Stimulated activated CD4-positive, alpha-beta T cell treated with anti-CD3 and anti-CD28 coated beads, Interleukin-12 subunit alpha, Interleukin-12 subunit beta, amount 100 ng/mL, for 4 hours (primary cell): ENCODE data around the gene MT2A.

ENCODE experiments used
- DNase-seq: peaks from one replicate; pipeline ENCODE4 v3.0.0-alpha.2; 2020

MT2A gene

DNA sequence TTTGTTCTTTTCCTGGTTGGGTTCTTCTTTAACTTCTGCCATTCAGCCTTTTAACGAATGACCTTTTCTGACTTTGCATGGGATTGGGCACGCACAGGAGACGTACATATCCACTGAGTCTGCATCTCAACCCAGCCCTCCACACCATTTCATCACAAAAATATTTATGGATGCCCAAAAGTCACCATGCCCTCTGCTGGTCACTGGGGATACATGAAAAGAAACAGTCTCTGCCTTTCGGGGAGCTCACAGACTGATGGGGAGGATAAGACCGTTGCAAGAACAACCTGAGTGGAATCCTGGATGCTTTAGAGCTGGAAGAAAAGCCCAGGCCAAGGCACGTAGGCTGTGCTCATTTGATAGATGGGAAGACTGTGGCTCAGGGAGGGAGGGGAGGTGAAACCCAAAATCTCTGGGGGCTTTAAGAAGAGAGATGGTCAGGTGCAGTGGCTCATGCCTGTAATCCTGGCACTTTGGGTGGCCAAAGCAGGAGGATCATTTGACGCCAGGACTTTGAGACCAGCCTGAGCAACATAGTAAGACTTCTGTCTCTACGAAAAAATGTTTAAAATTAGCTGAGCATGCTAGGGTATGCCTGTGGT is 7.9 kb upstream of the MT2A start:
- DNase-seq, result no peak

DNA sequence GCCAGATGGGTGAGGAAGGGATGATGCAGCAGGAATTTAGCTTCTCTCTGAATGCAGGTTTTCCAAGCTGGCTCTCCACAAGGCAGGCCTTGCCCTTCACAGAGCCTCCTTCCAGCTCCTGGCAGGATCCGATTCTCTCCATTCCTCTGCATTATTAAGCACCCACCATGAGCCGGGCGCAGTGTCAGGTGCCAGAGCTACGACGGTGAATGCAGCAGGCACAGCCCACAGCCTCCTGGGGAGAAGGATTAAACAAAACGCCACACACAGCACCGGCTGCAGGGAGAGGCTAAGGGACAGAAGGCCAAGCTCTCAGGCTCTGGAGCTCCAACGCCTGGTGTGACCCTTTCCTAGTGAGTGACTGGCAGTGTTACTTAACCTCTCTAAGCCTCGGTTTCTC is 7.1 kb upstream of the MT2A start:
- no peak for DNase-seq

DNA sequence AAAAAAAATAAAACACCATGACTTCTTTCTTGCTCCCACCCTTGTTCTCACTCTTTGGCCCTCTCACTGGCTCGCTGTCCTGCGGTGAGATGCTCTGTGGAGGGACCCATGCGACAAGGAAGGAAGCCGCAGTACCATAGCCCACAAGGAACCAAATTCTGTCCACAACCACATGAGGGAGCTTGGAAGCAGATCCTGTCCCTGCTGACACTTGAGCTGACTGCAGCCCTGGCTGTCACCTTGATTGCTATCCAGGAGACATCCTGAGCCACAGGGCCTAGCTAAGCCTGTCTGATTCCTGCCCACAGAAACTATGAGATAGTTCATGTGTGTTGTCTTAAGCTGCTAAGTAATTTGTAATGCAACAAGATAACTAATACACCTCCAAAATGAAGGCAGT is 4.8 kb upstream of the MT2A start:
- no peak for DNase-seq

DNA sequence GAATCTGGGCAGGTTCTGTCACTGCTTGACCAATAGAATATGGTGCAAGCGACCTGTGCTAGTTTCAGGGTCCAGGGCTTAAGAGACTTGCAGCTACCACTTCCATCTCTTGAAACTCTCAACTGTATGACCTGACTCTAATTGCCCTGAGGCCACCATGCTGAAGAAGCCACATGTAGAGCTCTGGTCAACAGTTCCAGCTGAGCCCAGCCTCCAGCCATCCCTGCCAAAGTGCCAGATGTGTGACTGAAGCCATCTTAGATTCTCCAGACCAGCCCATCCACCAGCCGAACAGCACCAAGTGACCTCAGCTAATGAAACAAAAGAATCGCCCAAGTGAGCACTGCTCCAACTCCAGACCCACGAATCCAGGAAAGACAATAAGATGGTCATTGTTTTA is 3.4 kb upstream of the MT2A start:
- no peak for DNase-seq

DNA sequence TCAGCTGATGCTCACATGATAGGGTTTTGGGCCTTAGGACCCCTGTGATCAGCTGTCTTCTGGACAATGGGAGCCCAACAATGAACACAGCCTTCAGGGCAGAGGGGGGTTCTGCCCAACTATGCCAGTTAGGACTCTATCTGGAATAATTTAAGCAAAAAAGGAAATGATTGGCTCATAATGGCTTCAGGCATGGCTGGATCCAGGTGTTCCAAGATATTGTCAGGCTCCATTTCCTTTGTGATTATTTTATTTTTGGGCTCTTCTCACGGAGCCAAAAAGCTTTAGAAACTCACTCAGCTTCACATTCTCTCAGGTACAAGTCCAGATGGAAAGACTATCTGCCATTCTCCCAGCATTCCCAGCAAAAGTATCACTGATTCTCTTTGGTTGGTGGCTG is 2.9 kb upstream of the MT2A start:
- DNase-seq, result no peak

DNA sequence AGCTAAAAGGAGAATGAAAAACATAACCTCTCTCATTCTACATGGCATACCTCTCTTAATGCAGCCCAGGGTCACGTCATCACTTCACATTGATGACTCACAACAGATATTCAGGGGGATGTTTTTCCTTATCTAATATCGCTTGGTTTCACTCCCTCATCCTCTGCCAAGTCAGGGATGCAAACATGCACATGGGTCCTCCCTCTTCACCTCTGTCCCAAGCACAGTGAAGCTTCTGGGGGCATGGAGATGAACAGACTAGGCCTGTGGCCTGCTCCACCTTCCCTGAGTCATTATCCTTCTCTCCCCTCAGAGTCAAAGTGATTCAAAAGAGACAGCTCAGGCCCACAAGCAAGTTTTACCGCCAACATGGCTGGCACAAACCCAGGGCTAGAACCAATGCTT is 2.3 kb upstream of the MT2A start:
- no peak for DNase-seq

DNA sequence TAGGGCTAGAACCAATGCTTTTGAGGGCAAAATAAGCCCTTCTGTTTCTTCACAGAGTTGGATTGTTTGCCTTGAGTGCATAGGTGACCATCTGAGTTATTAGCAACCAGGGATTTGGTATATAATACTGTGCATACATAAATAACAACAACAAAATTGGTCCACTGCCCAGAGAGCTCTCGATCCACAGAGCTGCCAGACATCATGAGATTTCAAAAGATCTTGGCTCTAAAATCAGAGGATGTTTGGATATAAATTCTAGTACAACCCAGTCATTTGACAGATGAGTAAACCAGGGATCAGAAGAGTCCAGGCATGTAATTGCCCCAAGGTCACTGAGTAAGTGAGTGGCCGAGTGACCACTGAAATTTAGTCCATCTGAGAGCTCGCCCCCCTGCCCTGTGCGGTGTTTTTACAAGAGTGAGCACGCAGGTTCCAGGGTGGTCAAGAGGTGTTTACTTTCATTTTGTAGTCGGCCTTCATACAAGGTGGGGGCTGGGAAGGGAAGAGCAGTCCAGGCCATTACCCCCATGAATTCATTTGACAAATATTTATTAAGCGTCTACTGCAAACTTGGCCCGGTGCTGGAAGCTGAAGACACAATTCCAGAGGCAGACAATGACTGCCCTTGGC is 1.8 kb upstream of the MT2A start:
- no peak for DNase-seq

DNA sequence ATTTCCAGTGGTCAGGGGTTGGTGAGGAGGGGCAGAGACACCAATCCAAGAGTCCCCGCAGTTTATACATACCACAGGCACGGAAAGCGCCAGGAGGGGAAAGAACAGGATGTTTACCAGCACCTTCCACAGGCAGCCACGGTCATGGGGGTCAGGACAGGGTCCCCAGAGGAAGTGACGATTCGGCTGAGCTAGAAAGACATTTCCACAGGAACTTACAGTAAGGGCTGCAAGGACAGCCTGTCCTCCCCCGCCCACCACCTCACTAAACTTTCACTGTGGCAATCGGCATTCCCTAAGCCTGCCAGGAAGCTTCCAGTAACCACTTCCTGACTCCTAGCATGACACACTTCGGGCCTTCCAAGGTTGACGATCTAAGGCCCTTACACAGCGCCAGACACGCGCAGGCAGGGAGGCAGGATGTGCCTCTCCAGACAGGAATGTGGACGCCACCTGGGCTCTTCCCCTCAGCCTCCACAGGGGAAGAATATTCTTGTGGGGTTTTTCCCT is 1.2 kb upstream of the MT2A start:
- no peak for DNase-seq

DNA sequence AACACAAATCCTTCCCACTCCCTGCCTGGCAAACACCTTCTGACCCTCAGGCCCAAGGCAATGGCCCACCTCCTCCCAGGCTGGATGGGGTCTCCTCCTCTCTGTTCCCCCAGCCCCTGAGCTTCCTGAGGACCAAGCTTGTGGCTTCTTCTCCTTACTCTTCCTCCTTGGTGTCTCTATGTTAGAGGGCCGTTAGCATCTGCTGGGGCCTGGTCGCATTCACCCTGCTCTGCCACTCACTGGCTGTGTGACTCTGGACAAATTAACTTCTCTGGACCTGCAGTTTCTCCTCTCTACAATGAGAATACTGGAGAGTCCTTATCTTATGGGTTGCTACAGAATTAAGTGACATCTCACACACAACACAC is 725 bp upstream of the MT2A start:
- DNase-seq, result no peak

DNA sequence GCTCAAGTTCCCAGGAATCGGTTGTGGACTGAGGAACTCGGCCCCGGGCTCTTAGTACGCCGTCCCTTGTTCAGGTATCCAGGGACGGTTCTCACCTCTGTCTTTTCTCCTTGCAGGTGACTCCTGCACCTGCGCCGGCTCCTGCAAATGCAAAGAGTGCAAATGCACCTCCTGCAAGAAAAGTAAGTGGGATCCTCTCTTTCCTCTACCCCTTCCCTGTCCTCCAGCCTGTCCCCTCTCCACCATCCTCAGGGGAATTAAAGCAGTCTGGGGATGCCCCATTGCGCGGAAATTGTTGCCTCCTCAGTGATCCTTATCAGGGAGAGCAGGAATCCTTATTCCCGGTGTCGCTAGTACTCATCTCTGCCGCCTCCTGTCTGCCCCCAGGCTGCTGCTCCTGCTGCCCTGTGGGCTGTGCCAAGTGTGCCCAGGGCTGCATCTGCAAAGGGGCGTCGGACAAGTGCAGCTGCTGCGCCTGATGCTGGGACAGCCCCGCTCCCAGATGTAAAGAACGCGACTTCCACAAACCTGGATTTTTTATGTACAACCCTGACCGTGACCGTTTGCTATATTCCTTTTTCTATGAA is 585 bp downstream of the MT2A start:
- DNase-seq, result no peak

DNA sequence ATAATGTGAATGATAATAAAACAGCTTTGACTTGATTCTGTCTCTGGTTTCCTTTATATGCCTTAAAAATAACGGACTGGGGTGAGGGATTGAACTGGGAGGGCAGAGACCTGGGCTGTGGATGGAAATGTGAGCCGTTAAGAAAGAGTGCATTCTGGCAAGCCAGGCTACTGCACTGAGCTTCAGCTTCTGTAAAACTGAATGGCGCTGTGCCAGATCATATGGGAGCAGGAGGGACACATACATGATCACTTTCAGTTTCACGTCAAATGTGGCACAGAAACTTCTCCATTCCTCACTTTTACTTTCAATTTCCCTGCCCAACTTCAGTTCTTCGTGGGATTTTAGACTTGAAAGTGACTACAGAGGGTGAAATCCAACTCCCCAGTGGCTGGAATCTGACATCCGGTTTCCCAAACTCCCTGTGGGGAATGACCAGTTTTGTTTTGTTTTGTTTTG is 1.1 kb downstream of the MT2A start:
- DNase-seq, result peak; percentile 59

DNA sequence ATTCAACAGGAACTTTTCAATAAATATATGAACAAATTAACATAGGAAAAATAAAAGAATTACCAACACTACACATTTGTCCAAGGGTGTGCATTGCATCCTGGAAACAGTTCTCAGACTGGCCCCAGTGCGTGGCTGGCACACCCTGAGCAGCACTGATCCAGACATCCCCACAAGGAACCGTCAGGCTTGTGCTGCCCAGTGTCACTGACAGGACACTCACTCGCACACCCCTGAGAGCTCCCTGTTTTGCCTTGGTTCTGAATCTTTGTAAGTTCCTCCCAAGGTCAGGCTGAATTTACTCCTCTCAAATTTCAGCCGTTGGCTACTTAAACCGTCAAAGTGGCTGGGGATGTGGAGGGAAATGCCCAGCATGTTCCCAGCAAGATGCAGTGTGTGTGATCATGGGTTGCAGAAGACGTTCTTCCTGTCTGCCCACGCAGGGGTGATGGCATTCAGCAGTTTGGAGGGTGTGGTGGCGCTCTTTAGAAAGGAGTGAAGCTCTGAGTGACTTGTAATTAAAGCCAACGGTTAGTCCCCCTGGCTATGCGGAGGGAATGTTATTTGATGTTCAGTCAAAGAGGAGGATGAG is 1.7 kb downstream of the MT2A start:
- DNase-seq, result peak; percentile 67

DNA sequence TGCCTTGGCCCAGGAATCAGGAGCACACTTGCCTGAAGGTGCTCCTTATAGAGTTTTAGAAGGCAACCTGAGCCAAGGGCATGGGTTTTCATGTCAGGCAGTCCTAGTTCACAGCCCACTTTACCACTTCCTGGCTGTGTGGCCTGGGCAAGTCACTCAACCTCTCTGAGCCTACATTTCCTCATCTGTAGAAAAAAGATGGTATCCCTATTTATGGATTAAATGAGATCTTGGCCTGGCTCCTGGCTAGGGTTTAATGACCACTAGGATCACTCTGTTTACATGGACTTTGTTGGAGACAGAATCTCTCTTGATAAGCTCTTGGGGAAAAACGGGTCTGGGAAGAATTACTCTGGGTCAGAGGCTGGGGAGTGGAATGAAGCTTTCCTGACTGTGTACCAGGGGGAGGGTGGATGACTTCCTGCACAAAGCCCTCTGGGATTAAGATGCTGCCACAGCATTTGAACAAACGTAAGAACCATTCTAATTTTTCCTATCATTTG is 2.3 kb downstream of the MT2A start:
- no peak for DNase-seq

DNA sequence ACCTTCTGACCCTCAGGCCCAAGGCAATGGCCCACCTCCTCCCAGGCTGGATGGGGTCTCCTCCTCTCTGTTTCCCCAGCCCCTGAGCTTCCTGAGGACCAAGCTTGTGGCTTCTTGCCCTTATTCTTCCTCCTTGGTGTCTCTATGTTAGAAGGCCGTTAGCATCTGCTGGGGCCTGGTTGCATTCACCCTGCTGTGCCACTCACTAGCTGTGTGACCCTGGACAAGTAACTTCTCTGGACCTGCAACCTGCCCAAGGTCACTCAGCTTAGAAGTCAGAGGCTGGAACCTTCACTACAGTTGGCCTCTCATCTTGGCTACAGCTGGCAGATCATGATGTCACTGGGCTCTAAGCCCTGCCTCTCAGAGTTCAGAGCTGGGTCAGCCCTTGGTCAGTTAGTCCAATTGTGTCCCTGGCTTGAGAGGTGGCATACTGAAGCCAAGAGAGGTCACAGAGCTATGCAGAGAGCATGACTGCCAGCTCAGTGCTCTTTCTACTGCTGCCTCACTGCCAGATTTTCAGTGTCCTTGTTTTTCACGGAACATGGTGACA is 3.0 kb downstream of the MT2A start:
- DNase-seq, result no peak

DNA sequence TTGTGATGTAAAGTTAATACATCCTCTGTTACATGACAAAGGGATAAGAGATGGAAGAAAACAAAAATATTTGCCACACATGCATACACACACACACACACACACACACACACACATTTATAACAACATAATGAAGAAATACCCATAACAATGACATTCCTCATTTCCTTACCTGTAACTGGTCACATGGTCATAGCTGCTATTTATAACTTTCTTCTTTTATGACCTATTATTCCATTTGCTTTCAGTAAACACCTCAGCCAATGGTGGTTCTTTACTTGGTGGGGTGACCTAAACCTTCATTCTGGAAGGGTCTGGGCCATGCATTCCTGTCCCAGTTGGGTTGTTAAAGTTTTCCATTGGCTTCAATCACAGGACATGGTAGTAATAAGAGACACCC is 5.3 kb downstream of the MT2A start:
- DNase-seq, result no peak

DNA sequence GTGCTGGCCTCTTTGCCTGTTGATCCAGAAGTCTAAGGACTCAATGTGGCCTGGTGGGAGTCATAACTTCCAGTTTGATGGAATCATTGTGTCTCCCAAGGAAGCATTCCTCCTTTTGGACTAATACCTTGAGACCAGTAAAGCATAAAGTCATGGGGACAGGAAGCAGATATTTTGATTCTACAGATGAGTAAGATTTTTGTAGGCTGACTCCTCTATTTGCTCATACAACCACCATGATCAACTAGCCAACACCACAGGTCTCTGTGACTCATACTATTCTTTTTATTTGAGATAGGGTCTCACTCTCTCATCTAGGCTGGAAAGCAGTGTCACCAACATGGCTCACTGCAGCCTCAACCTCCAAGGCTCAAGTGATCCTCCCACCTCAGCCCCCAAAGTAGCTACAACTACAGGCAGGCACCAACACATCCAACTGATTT is 6.2 kb downstream of the MT2A start:
- no peak for DNase-seq

DNA sequence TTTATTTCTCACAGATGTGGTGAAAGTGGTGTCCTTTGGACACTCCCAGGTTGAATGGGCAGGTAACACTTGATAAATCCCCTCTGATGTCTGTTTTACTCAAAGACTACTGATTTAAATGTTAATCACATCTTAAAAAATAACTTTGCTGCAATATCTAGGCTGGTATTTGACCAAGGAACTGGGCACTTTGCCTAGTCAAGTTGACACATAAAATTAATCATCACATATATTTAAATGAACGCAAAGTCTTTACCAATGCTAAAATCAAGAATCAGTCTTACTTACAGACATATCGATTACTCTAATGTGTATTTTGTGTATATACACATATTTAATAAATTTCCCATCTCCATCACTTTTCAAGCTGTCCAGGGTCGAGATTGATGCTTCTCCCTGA is 7.0 kb downstream of the MT2A start:
- no peak for DNase-seq

DNA sequence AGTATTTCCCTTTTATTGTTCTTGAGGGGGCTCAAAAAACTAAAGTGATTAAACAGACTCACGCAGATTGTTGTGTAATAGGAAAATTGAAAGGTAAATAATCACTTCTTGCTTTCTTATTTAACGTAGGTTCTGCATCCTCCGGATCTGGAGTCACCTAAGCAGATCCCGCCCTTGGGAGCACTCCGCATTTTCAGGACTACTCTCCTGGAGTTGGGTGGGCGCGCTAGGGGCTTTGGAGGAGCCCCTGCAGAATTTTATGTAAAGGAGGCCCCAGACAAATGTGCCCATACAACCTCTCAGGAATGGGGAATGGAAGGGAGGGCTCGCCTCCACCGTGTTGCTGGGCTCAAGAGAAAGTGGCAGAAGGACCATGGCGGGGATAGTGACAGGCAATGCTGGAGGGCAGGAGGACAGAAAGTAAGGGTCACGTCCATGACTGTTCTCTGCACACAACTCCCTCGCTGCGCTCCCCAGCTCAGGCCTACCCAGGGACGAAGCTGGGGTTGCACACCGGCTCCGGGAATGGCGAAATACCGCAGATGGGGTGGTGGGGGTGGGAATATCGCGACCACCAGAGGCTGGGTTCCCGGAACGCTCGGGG is 8.3 kb downstream of the MT2A start:
- no peak for DNase-seq

DNA sequence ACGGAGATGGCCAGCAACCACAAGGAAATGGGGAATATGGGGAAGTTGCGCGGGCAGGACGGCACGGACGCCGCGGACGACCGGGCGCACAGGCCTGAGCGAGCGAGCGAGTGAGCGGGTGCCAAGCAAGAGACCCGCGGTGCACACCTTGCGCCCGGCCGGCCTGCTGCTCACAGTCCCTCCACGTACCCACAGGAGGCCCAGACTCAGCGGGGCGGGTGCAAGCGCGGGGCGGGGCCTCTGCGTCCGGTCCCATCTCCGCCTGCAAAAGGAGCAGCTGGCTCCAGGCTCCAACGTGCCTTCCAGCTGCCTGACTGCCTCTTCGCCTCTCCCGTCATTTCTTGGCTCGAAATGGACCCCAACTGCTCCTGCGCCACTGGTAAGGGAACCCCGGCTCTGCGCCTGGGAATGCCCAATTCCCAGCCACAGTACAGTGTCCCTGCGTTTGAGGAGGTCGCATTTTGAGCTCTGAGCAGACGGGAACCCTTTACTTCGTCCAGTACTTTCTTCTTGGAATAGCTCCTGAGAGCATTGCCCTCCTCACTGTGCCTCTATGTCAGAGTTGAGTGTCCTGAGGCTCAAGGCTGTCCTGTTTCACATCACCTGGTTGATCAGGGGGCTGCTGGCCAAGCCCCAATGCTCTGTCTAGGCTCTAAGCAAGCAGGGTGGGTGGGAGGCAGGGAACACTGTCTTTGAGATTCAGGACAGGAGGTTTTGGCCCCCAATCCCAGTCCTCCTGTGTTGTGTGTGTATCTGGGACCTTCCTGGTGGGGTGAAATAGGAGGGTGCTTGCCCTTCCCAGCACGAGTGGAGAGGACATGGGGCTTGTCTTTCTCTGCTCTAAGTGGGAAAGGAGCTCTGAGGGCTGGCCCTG is 9.1 kb downstream of the MT2A start:
- peak; percentile 63 for DNase-seq

DNA sequence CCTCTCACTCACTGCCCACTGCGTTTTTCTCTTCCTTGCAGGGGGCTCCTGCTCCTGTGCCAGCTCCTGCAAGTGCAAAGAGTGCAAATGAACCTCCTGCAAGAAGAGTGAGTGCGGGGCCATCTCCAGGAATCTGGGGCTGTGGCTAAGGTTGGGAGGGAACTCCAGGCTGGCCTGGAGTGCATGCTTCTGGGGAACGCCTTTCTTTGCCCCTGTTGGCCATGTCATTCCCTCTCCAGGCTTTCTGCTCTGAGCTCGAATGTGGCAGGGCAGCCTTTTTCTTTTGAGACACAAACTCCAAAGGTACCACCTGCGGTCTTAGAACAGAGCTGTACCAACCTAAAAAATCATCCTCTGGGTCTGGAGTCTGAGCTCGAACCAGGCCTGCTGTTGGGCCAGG is 9.8 kb downstream of the MT2A start:
- no peak for DNase-seq

DNA sequence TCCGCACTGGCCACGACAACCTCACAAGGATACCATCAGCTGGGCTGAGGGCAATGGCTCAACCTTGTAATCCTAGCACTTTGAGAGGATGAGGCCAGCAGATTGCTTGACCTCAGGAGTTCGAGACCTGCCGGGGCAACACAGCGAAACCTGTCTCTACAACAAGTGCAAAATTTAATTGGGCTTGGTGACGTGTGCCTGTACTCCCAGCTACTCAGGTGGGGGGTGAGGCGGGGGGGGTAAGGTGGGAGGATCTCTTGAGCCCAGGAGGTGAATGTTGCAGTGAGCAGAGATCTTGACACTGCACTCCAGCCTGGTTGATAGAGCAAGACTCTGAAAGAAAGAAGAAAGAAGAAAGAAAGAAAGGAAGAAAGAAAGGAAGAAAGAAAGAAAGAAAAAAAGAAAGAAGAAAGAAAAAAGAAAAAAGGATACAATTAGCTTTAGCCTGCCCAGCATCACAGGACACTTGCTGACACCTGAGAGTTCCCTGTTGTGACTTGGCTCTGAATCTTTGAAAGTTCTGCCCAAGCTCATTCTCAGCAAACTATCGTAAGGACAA is 12.0 kb downstream of the MT2A start:
- DNase-seq, result no peak
